ENCODE measurements around the gene TNC.

Gene TNC

DNA sequence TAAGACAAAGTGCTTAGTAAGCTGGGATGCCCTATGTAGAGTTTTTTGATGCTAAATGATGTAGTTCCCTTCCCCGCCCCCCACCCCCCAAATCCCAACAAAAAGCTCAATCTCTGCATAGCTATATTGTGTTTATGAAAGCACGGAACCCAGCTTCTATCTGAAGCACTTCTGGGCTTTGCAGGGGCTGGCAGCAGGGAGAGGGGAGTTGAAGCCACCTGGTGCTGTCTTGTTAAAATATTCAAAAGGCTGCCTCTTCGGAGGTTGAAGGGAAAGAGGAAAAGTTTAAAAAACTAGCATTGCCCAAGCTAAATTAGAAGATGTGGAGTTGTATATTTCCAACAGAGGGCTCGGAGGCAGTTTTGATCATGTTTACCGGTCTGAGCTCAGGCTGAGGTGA lies 5.0 kb upstream of the TNC start:
- no peak for DNase-seq
- TF ChIP-seq GATA1 (IDR thresholded peaks at IDR 0.05; ENCODE audit: low read depth, low read length) (no peak), POLR2A (IDR thresholded peaks at IDR 0.05; ENCODE audit: low read length) (no peak)

DNA sequence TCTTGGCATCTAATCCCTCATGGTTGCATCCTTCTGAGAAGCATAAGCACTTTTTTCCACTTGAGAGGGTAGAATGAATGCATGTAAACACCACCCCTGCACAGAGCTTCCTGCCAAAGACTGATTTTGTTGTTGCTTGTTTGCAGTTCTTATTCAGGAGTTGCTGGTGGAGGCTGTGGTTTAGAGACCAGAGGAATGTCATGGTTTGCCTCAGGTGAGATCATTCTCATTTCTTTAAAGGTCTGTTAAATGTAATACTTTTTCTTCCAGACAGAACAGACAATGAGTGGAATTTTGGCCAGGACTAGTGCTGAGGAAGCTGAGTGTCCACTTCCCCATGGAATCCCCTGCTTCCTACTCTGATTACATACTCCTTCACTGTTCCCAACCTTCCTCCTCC lies 3.2 kb upstream of the TNC start:
- DNase-seq: no peak
- TF ChIP-seq GATA1 (IDR thresholded peaks at IDR 0.05; ENCODE audit: low read depth, low read length) (no peak), POLR2A (IDR thresholded peaks at IDR 0.05; ENCODE audit: low read length) (no peak)

DNA sequence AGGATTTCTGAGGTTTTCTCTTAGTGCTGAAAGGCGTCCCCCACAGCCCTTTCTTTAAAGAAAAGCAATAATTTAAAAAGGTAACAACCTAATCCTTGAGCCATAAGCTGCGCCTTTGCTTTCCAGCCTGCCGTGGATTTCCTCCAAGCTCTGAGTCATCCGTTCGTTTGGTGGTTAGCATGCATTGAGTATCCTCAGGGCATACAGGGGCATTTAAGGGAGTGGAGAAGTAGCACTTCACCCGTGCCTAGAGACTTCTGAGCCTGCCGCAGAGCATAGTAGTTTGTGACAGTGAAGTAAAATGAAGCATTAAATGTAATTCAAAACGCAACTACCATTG lies 892 bp upstream of the TNC start:
- no peak for TF ChIP-seq GATA1 (IDR thresholded peaks at IDR 0.05; ENCODE audit: low read depth, low read length)
- no peak for TF ChIP-seq POLR2A (IDR thresholded peaks at IDR 0.05; ENCODE audit: low read length)
- no peak for DNase-seq

DNA sequence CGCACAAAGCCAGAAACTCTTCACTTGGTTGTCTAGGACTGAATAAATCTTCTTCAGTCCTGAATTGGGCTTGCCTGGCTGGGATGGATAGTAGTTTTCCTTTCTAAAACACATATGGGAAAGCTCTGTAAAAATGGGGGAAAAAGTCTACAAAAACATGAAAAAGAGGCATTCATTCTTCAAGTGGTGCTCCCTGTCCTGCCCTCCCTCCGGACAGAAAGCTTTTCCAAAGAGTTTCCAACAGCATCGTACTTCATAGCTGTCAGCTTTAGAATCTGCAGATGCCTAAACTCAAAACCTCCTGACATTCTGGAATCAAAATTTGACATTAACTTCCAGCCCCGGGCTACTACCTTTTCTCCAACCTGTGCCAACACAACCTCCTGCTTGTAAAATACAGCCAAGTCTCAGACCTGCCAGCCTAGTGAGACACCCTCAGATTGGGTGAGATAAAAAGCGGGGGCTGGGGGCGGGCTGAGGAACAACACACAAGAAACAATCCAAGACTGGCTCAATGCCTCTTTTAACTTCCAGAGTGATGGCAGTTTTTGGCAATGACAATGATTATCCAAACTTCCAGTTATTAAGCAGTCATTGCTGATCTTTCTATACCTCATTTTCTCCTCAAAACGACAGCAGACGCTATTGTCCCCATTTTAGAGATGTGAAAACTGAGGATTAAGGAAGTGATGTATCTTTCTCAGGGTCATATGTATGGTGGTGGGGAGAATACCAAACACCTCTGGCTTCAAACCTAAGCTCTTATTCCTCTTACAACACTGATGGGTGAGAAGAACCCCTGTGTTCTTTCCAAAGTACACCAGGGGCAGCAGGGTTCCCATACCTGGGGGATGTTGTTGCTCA lies 1.3 kb downstream of the TNC start:
- no peak for TF ChIP-seq GATA1 (IDR thresholded peaks at IDR 0.05; ENCODE audit: low read depth, low read length)
- no peak for TF ChIP-seq POLR2A (IDR thresholded peaks at IDR 0.05; ENCODE audit: low read length)

DNA sequence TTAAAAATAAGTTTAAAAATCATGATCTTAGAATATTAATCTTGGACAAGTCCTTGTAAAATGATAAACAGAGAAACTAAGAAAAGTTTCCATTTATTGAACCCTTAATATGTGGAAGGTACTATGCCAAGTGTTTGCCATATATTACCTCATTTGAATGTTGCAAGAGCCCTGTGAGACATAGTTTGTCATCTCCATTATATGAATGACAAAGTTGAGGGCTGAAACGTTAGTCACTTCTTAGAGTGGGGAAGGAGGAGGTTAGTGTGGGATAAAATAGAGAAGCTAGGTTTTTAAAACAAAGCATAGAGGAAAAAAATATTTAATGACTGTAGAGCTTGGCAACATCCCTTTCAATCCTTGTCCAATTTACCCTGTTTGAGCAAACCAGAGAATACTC lies 2.0 kb downstream of the TNC start:
- no peak for DNase-seq
- TF ChIP-seq GATA1 (IDR thresholded peaks at IDR 0.05; ENCODE audit: low read depth, low read length): no peak
- no peak for TF ChIP-seq POLR2A (IDR thresholded peaks at IDR 0.05; ENCODE audit: low read length)

More for the DNA sequence above, 1.3 kb downstream of the TNC start:
- no peak for DNase-seq

DNA sequence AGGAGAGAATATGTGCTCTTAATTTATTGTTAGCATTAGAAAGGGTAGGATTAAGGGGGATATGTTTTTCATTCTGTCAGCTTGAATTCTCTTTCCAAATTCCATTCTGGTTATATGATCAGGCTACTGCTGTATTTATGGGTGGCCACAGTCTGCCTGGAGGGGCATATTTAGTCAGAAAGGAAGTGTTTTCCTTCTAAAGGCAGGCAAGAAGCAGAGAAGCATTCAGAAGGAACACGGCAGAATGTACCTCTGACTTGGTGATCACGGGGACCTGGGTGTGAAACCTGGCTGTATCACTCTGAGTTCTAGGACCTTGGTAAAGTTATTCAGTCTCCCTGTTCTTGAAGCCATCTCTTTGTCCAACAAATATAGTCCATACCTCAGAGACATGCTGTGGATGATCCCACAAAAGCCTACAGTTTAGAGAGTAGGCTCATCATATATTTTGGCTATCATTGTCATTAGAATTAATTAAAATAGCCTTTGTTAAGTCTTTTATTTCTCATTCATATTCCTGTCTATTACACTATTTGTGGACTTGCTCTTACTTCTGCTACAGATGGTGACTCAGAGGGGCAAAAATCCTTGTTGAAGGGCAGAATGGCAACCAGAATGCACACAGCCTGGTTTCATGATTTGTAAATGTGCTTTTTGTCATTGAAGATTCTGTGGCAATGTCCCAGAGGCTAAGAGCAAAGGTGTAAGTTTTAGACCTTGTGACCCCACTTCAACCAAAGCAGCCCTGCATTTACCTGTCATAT lies 2.7 kb downstream of the TNC start:
- TF ChIP-seq POLR2A (IDR thresholded peaks at IDR 0.05; ENCODE audit: low read length) (no peak), GATA1 (IDR thresholded peaks at IDR 0.05; ENCODE audit: low read depth, low read length) (no peak)
- DNase-seq: no peak

DNA sequence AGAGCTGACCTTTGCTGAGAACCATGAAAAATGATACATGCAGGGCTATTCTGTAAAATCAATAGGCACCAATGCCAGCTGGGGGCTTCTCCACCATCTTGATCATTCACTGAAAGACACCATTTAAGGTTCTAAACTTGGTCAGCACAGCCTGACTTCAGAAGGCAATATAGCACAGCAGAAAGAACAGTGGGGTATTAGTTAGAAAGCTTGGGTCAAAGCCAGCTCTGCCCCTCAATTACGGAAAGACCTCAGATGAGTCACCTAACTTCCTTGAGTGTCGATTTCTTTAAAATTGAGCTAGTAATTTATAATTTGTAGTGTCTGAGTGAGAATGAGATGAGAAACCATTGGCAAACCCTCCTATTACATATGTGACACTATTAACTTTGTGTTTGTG lies 3.4 kb downstream of the TNC start:
- DNase-seq: no peak
- no peak for TF ChIP-seq POLR2A (IDR thresholded peaks at IDR 0.05; ENCODE audit: low read length)
- TF ChIP-seq GATA1 (IDR thresholded peaks at IDR 0.05; ENCODE audit: low read depth, low read length): no peak

DNA sequence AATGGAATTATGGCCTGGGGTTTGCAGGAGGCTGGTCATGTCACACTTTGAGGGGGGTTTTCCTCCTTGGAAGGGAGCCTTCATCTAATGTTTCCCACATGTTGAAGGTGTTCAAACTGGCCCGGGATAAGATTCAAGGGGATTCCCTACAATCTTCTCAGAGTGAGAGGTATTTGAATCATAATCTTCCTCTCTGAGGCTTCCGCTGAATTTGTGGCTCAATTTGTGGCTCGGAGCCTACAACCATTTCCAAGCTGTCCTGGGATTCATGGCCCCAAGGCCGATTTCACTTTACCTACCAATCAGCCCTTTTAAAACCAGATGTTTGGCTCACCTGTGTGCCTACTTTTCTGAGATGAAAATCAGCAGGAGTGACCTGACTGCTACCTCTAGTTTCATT lies 3.9 kb downstream of the TNC start:
- TF ChIP-seq GATA1 (IDR thresholded peaks at IDR 0.05; ENCODE audit: low read depth, low read length) (no peak), POLR2A (IDR thresholded peaks at IDR 0.05; ENCODE audit: low read length) (no peak)
- no peak for DNase-seq

DNA sequence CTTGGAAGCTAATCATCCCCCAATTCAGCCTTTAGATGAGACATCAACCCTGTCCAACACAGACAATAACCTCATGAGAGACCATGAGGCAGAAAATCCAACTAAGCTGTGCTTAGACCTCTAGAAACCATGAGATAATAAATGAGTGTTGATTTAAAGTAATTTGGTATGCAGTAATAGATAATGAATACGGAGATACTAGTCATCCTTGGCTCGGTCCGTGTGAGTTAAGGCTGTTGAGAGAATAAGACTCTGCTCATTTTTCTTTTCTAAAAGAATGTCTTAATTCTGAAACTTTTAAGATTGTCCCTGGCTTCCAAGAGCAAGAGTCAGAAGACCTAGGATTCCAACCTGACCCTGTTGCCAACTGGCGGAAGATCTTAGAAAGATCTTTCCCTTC lies 6.1 kb downstream of the TNC start:
- no peak for DNase-seq

DNA sequence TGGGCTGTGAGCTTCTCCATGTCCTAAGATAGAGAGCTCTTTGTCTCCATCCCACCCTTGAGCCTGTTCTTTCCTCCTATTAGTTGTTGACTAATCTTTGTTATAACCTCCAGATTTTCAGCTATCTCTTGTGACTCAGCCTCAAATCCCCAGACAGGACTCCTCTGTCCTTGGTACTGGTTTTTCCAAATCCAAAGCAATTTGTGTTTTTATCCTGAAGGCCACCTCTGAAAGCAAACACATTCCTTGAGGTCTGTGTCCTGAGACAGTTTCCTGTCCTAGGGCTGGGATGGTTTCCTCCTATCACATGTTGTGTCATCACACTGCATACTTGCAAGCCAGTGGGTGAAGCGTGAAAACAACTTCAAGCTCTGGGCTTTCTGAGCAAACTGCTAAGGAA lies 8.5 kb downstream of the TNC start:
- no peak for DNase-seq
- TF ChIP-seq GATA1 (IDR thresholded peaks at IDR 0.05; ENCODE audit: low read depth, low read length): no peak
- TF ChIP-seq POLR2A (IDR thresholded peaks at IDR 0.05; ENCODE audit: low read length): no peak

More for the DNA sequence above, 6.1 kb downstream of the TNC start:
- TF ChIP-seq GATA1 (IDR thresholded peaks at IDR 0.05; ENCODE audit: low read depth, low read length) (no peak), POLR2A (IDR thresholded peaks at IDR 0.05; ENCODE audit: low read length) (no peak)

DNA sequence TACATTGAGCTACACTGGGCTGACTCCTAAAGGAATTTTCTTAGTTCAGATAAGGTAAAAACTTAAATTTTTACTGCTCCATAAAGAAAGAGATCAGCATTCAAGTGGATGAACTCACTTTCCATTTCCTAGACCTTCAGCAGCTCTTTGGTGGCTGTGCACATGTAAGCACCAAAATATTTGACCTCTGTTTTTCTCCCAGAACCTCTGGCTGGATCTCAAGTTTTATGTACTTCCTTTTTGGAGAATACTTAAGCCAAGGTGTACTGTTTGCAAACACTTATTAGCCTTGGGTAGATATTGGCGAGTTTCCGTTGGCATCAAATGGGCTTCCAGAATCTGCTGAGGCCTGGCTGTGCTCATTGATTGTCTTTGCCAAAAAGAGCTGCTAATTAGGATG lies 10.3 kb downstream of the TNC start:
- no peak for TF ChIP-seq GATA1 (IDR thresholded peaks at IDR 0.05; ENCODE audit: low read depth, low read length)
- no peak for TF ChIP-seq POLR2A (IDR thresholded peaks at IDR 0.05; ENCODE audit: low read length)
- DNase-seq: no peak

DNA sequence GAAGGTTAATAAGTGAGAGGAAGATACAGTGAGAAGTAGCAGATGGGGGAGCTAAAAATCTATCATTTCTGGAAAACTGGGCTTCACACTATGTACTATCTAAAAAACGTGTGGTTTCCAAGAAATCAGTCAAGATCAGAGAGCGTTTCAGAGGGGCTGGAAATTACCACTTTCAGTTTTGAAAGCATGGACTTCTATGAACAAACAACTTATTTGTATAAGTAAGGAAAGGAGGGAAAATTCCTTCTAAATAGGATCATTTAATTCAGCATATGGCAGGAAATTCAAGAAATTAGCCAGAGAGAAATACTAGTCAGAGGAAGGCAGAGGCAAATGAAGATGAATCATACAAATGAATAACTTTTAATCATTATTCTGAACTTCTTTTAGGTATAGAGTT lies 11.3 kb downstream of the TNC start:
- TF ChIP-seq GATA1 (IDR thresholded peaks at IDR 0.05; ENCODE audit: low read depth, low read length) (no peak), POLR2A (IDR thresholded peaks at IDR 0.05; ENCODE audit: low read length) (no peak)
- DNase-seq: no peak

DNA sequence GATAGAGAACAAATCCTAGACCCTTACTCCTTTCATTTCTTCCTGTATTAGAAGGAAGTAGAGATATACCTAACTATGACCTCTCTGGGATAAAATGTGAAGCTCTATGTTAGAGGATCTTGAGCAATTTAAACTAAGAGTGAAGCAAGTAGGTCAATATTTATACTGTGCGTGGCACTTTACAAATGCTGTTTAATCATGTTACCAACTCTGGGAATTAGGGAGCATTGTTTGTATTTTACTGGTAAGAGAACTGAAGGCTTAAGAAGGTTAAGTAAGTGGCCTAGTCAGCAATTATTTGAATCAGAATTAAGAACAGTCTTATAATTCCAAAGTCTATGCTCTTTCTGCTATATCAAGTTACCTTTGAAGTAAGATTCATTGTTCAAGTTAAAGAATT lies 12.0 kb downstream of the TNC start:
- TF ChIP-seq POLR2A (IDR thresholded peaks at IDR 0.05; ENCODE audit: low read length) (no peak), GATA1 (IDR thresholded peaks at IDR 0.05; ENCODE audit: low read depth, low read length) (no peak)
- no peak for DNase-seq

DNA sequence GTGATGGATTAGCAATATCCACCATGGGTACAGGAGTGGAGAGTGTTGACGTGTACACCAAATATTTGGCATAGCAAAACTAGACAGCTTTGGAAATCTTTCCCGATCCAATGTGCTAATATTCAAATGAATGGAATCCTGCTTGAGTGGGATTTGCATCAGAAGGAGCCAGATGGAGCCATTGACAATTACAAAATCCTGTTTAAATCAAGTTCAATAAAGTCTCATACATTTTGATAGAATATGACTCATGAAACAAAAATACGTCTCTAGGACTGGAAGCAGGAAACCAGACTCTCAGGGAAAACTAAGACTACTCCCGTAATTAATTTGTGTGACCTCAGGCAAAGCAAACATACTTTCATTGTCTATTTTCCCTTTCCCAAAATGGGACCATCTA lies 13.0 kb downstream of the TNC start:
- no peak for TF ChIP-seq POLR2A (IDR thresholded peaks at IDR 0.05; ENCODE audit: low read length)
- TF ChIP-seq GATA1 (IDR thresholded peaks at IDR 0.05; ENCODE audit: low read depth, low read length): no peak
- no peak for DNase-seq

Measured in erythroblast (primary cell).